ENCODE results near the gene SDC3. TPM values are rescaled to one million over a fixed set of nuclear protein-coding genes. Genes with fewer than 3 reads are reported as not detected.

Gene SDC3
- total RNA-seq, 5 donors from 2014 or later (not counting 1 experiment from before 2014, with no cell fraction given) = 0.07 to 1.1 (median 0.47) TPM

GRCh38 chr1:30863858-30864604 lies 44.5 kb downstream of the SDC3 start:
- Mint-ChIP-seq H3K27me3 (peaks cover 8 to 15% of the 10 kb centered on the region in 2 donors), H3K4me1 (peaks cover 0 to 3% (median under 1%) of the 10 kb centered on the region in 3 donors), H3K27ac (no peak overlapping the region), H3K4me3 (no peak overlapping the region), H3K36me3 (no peaks in the 10 kb centered on the region), H3K9me3 (no peaks in the 10 kb centered on the region)
- ATAC-seq (replicated peaks in 1 of 4) (no peak), DNase-seq (no peak)
- Histone ChIP-seq H3K9me3 (no peaks in the 10 kb centered on the region), H3K36me3 (ENCODE audit: control insufficient read depth in 2 of 2, extremely low read depth in 1 of 2, insufficient read depth in 1 of 2, low read length in 1 of 2) (no peaks in the 10 kb centered on the region), H3K27me3 (replicated peaks in 1 of 2; ENCODE audit: control insufficient read depth in 2 of 2, extremely low read depth in 1 of 2, insufficient read depth in 2 of 2, low read length in 1 of 2) (peaks cover 0 to 25% of the 10 kb centered on the region in 2 experiments), H3K27ac (ENCODE audit: low read length) (no peak overlapping the region), H3K4me3 (ENCODE audit: control insufficient read depth in 1 of 2, extremely low read depth in 1 of 2, low read length in 1 of 2) (no peak overlapping the region), H3K4me1 (ENCODE audit: control insufficient read depth in 1 of 2, extremely low read depth in 1 of 2, insufficient read depth in 2 of 2, low read length in 2 of 2) (peaks cover 0 to 6% of the 10 kb centered on the region in 2 experiments)
- ChIA-PET POLR2A (interaction anchor here in 1 of 2 donors (0.7 kb wide), 1 partner anchor 15 kb away, joined by 5 read pairs; no protein-coding TSS in a partner anchor), CTCF (no interaction called here)
- 92% methylated on average over 2 of the region's 8 CpGs for WGBS (ENCODE audit: insufficient coverage)

DNA sequence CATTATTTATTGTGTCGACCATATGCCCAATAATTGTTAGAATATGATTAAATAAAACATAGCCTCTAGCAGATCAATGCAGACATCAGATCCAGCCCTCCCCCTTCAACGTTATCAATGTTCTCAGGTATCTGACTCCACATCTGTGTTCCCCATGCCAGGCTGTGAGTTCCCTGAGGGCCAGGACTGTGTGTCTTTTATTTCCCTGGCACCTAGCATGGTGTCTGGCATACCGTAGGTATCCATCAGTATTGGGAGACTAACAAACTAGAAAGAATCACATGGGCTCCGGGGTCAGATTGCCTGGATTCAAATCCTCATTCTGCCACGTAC lies 48.3 kb downstream of the SDC3 start:
- Mint-ChIP-seq H3K4me1 (no peaks in the 10 kb centered on the region), H3K36me3 (no peaks in the 10 kb centered on the region), H3K27me3 (peaks cover 9 to 17% of the 10 kb centered on the region in 2 donors), H3K9me3 (no peaks in the 10 kb centered on the region), H3K27ac (no peak overlapping the region), H3K4me3 (no peak overlapping the region)
- no peak overlapping the region for H3K4me3 ChIP-seq (ENCODE audit: control insufficient read depth in 1 of 2, extremely low read depth in 1 of 2, low read length in 1 of 2)
- peaks cover 0 to 17% of the 10 kb centered on the region in 2 experiments for H3K27me3 ChIP-seq (replicated peaks in 1 of 2; ENCODE audit: control insufficient read depth in 2 of 2, extremely low read depth in 1 of 2, insufficient read depth in 2 of 2, low read length in 1 of 2)
- H3K27ac ChIP-seq (ENCODE audit: low read length) = no peak overlapping the region
- no peaks in the 10 kb centered on the region for H3K36me3 ChIP-seq (ENCODE audit: control insufficient read depth in 2 of 2, extremely low read depth in 1 of 2, insufficient read depth in 1 of 2, low read length in 1 of 2)
- ChIA-PET CTCF (no interaction called here), POLR2A (no interaction called here)
- H3K9me3 ChIP-seq = no peaks in the 10 kb centered on the region
- WGBS (ENCODE audit: insufficient coverage) = 70% methylated on average over 2 of the region's 5 CpGs
- H3K4me1 ChIP-seq (ENCODE audit: control insufficient read depth in 1 of 2, extremely low read depth in 1 of 2, insufficient read depth in 2 of 2, low read length in 2 of 2) = no peaks in the 10 kb centered on the region
- no peak for ATAC-seq (replicated peaks in 1 of 4)
- no peak for DNase-seq

- ATAC-seq (replicated peaks in 1 of 4) = no peak
- H3K27me3 Mint-ChIP-seq = peaks cover 4 to 11% of the 10 kb centered on the region in 2 donors
- peaks cover 0 to 3% of the 10 kb centered on the region in 2 experiments for H3K4me1 ChIP-seq (ENCODE audit: control insufficient read depth in 1 of 2, extremely low read depth in 1 of 2, insufficient read depth in 2 of 2, low read length in 2 of 2)
- H3K9me3 Mint-ChIP-seq = no peaks in the 10 kb centered on the region
- H3K27ac Mint-ChIP-seq = no peak overlapping the region
- no peak overlapping the region for H3K4me3 Mint-ChIP-seq
- no peak for DNase-seq
- POLR2A ChIA-PET = no interaction called here
- H3K36me3 ChIP-seq (ENCODE audit: control insufficient read depth in 2 of 2, extremely low read depth in 1 of 2, insufficient read depth in 1 of 2, low read length in 1 of 2) = no peaks in the 10 kb centered on the region
- H3K27ac ChIP-seq (ENCODE audit: low read length) = no peak overlapping the region
- H3K4me3 ChIP-seq (ENCODE audit: control insufficient read depth in 1 of 2, extremely low read depth in 1 of 2, low read length in 1 of 2) = no peak overlapping the region
- no peaks in the 10 kb centered on the region for H3K36me3 Mint-ChIP-seq
- 100% methylated on average over 2 of the region's 8 CpGs for WGBS (ENCODE audit: insufficient coverage)
- H3K4me1 Mint-ChIP-seq = peaks cover 4 to 9% (median 5%) of the 10 kb centered on the region in 3 donors
- H3K27me3 ChIP-seq (replicated peaks in 1 of 2; ENCODE audit: control insufficient read depth in 2 of 2, extremely low read depth in 1 of 2, insufficient read depth in 2 of 2, low read length in 1 of 2) = peaks cover 0 to 17% of the 10 kb centered on the region in 2 experiments
- CTCF ChIA-PET = no interaction called here
- no peaks in the 10 kb centered on the region for H3K9me3 ChIP-seq
Measured at GRCh38 chr1:30857964-30858363, 50.6 kb downstream of the SDC3 start.

DNA sequence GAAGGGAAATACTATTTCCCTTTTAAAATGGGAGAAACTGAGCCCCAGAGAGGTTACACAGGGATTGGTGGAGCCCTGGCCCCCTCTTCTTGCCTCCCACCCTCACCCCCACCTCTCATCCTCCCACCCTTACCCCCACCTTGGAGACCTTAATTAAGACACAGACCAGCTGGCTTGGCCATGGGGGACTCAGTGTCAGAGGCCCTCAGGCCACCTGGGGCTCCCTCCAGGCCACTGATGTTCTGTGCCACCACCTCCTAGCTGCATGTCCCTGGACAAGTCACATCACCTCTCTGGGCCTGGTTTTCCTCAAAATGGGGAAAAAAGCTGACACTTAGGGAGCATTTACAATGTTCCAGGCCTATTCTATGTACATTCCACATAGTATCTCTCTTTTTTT lies 51.5 kb downstream of the SDC3 start:
- H3K27me3 Mint-ChIP-seq = peaks cover 4 to 11% of the 10 kb centered on the region in 2 donors
- H3K27me3 ChIP-seq (replicated peaks in 1 of 2; ENCODE audit: control insufficient read depth in 2 of 2, extremely low read depth in 1 of 2, insufficient read depth in 2 of 2, low read length in 1 of 2) = peaks cover 0 to 19% of the 10 kb centered on the region in 2 experiments
- no peak overlapping the region for H3K4me3 Mint-ChIP-seq
- peaks cover 4 to 9% (median 5%) of the 10 kb centered on the region in 3 donors for H3K4me1 Mint-ChIP-seq
- no peak for DNase-seq
- H3K4me1 ChIP-seq (ENCODE audit: control insufficient read depth in 1 of 2, extremely low read depth in 1 of 2, insufficient read depth in 2 of 2, low read length in 2 of 2) = peaks cover 0 to 3% of the 10 kb centered on the region in 2 experiments
- no peaks in the 10 kb centered on the region for H3K9me3 Mint-ChIP-seq
- no peak overlapping the region for H3K27ac Mint-ChIP-seq
- H3K36me3 Mint-ChIP-seq = no peaks in the 10 kb centered on the region
- POLR2A ChIA-PET = no interaction called here
- no peak for ATAC-seq (replicated peaks in 1 of 4)
- H3K36me3 ChIP-seq (ENCODE audit: control insufficient read depth in 2 of 2, extremely low read depth in 1 of 2, insufficient read depth in 1 of 2, low read length in 1 of 2) = no peaks in the 10 kb centered on the region
- no peak overlapping the region for H3K27ac ChIP-seq (ENCODE audit: low read length)
- no peaks in the 10 kb centered on the region for H3K9me3 ChIP-seq
- CTCF ChIA-PET = no interaction called here
- no peak overlapping the region for H3K4me3 ChIP-seq (ENCODE audit: control insufficient read depth in 1 of 2, extremely low read depth in 1 of 2, low read length in 1 of 2)

DNA sequence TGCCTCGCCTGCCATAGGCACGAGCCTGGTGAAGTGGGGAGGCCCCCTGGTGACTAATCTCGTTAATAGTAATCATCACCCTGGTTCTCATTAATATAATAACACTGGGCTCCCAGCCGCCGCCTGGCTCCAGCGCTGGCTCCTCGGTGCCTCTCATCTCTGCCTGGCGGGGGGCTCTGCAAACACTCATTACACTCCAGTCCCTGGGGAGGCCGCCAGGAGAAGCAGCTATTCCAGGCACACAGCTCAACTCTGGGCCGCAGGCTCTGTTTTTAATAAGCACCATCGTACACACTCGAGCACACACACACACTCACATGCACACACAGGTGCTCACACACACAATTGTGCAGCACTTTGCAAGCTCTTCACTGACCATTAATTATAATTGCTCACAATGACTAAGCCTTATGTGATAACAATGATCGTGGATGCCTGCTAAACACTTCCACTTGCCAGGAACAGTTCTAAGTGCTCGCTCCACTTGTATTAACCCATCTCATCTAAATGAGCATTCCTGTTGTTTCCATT lies 52.2 kb downstream of the SDC3 start:
- Histone ChIP-seq H3K36me3 (ENCODE audit: control insufficient read depth in 2 of 2, extremely low read depth in 1 of 2, insufficient read depth in 1 of 2, low read length in 1 of 2) (no peaks in the 10 kb centered on the region), H3K4me1 (ENCODE audit: control insufficient read depth in 1 of 2, extremely low read depth in 1 of 2, insufficient read depth in 2 of 2, low read length in 2 of 2) (peaks cover 0 to 3% of the 10 kb centered on the region in 2 experiments), H3K27me3 (replicated peaks in 1 of 2; ENCODE audit: control insufficient read depth in 2 of 2, extremely low read depth in 1 of 2, insufficient read depth in 2 of 2, low read length in 1 of 2) (peaks cover 0 to 22% of the 10 kb centered on the region in 2 experiments), H3K4me3 (ENCODE audit: control insufficient read depth in 1 of 2, extremely low read depth in 1 of 2, low read length in 1 of 2) (no peak overlapping the region), H3K9me3 (no peaks in the 10 kb centered on the region), H3K27ac (ENCODE audit: low read length) (no peak overlapping the region)
- no peak overlapping the region for H3K27ac Mint-ChIP-seq
- POLR2A ChIA-PET = no interaction called here
- CTCF ChIA-PET = no interaction called here
- WGBS (ENCODE audit: insufficient coverage) = 62% methylated on average over 11 of the region's 14 CpGs
- H3K36me3 Mint-ChIP-seq = no peaks in the 10 kb centered on the region
- H3K4me3 Mint-ChIP-seq = no peak overlapping the region
- H3K4me1 Mint-ChIP-seq = peaks cover 4 to 9% (median 5%) of the 10 kb centered on the region in 3 donors
- ATAC-seq (replicated peaks in 1 of 4) (no peak), DNase-seq (no peak)
- H3K27me3 Mint-ChIP-seq = peaks cover 4 to 15% of the 10 kb centered on the region in 2 donors
- H3K9me3 Mint-ChIP-seq = no peaks in the 10 kb centered on the region

- peaks cover 0 to 22% of the 10 kb centered on the region in 2 experiments for H3K27me3 ChIP-seq (replicated peaks in 1 of 2; ENCODE audit: control insufficient read depth in 2 of 2, extremely low read depth in 1 of 2, insufficient read depth in 2 of 2, low read length in 1 of 2)
- H3K27ac Mint-ChIP-seq = no peak overlapping the region
- CTCF ChIA-PET = no interaction called here
- no peak overlapping the region for H3K27ac ChIP-seq (ENCODE audit: low read length)
- DNase-seq (no peak), ATAC-seq (replicated peaks in 1 of 4) (no peak)
- H3K4me3 Mint-ChIP-seq = no peak overlapping the region
- peaks cover 4 to 9% (median 5%) of the 10 kb centered on the region in 3 donors for H3K4me1 Mint-ChIP-seq
- WGBS (ENCODE audit: insufficient coverage) = 70% methylated on average over 4 of the region's 4 CpGs
- H3K36me3 Mint-ChIP-seq = no peaks in the 10 kb centered on the region
- peaks cover 4 to 16% of the 10 kb centered on the region in 2 donors for H3K27me3 Mint-ChIP-seq
- POLR2A ChIA-PET = no interaction called here
- no peaks in the 10 kb centered on the region for H3K36me3 ChIP-seq (ENCODE audit: control insufficient read depth in 2 of 2, extremely low read depth in 1 of 2, insufficient read depth in 1 of 2, low read length in 1 of 2)
- H3K4me3 ChIP-seq (ENCODE audit: control insufficient read depth in 1 of 2, extremely low read depth in 1 of 2, low read length in 1 of 2) = no peak overlapping the region
- H3K9me3 Mint-ChIP-seq = no peaks in the 10 kb centered on the region
- H3K4me1 ChIP-seq (ENCODE audit: control insufficient read depth in 1 of 2, extremely low read depth in 1 of 2, insufficient read depth in 2 of 2, low read length in 2 of 2) = peaks cover 0 to 3% of the 10 kb centered on the region in 2 experiments
- H3K9me3 ChIP-seq = no peaks in the 10 kb centered on the region
Measured at GRCh38 chr1:30855686-30856259, 52.8 kb downstream of the SDC3 start.

All from T-cell (primary cell).